GM23338 (cell line): ENCODE measurements around the gene AQP12B.

Source experiments
- CREB1 ChIP-seq: fragments of 250-450 bp; sonication (Bioruptor Pico); IDR thresholded peaks from 2 replicates; pipeline ENCODE4 v1.5.0; 2020; ENCODE audit warnings: low read depth, mild to moderate bottlenecking, moderate library complexity
- CTCF ChIP-seq, 2 experiments: fragments of 200-600 bp in 1 of 2; sonication (generic) in 1 of 2; conservative IDR thresholded peaks; 2 replicates each; pipeline versions ENCODE4 v1.5.1 to v1.6.1; 2016 to 2017; ENCODE audit warnings: antibody characterized with exemption in 2 of 2, low read depth in 2 of 2, mild to moderate bottlenecking in 2 of 2, moderate library complexity in 1 of 2
- EZH2 ChIP-seq: fragments of 200-600 bp; sonication (generic); IDR thresholded peaks from one replicate; pipeline ENCODE4 v1.8.0; 2017; ENCODE audit warnings: antibody characterized with exemption, mild to moderate bottlenecking, low read depth; ENCODE audit not compliant: unreplicated experiment
- EZH2phosphoT487 ChIP-seq: fragments of 200-600 bp; sonication (generic); IDR thresholded peaks from one replicate; pipeline ENCODE4 v1.8.1; 2018; ENCODE audit warnings: antibody characterized with exemption; ENCODE audit not compliant: unreplicated experiment
- JUNB ChIP-seq: IDR thresholded peaks from one replicate; pipeline ENCODE4 v1.6.1; 2016; ENCODE audit warnings: antibody characterized with exemption; ENCODE audit not compliant: unreplicated experiment
- NANOG ChIP-seq: IDR thresholded peaks from 2 replicates; pipeline ENCODE4 v1.6.1; 2016; ENCODE audit warnings: antibody characterized with exemption, borderline replicate concordance
- POLR2AphosphoS5 ChIP-seq: IDR thresholded peaks from 2 replicates; pipeline ENCODE4 v1.6.1; 2016; ENCODE audit warnings: antibody characterized with exemption, low read depth
- REST ChIP-seq: IDR thresholded peaks from one replicate; pipeline ENCODE4 v1.6.1; 2018; ENCODE audit warnings: antibody characterized with exemption; ENCODE audit not compliant: unreplicated experiment
- STAT1 ChIP-seq: IDR thresholded peaks from one replicate; pipeline ENCODE4 v1.6.1; 2016; ENCODE audit warnings: antibody characterized with exemption; ENCODE audit not compliant: unreplicated experiment
- ZNF331 ChIP-seq: fragments of 250-450 bp; sonication (Bioruptor Pico); IDR thresholded peaks from 2 replicates; pipeline ENCODE4 v1.5.0; 2020; ENCODE audit warnings: low read depth, mild to moderate bottlenecking, moderate library complexity
- TF ChIP-seq, protein P1 (sequence below): IDR thresholded peaks from 2 replicates; pipeline ENCODE4 v1.6.1; 2016; ENCODE audit warnings: antibody characterized with exemption

- TF ChIP-seq CTCF (conservative IDR thresholded peaks at IDR 0.05; ENCODE audit: low read depth in 2 of 2) (no peak), POLR2AphosphoS5 (no peak), EZH2 (no peak), EZH2phosphoT487 (no peak), CREB1 (no peak), REST (no peak), JUNB (no peak), STAT1 (no peak), ZNF331 (CRISPR knock-in tag) (no peak), NANOG (no peak)
- TF ChIP-seq, protein P1, sequence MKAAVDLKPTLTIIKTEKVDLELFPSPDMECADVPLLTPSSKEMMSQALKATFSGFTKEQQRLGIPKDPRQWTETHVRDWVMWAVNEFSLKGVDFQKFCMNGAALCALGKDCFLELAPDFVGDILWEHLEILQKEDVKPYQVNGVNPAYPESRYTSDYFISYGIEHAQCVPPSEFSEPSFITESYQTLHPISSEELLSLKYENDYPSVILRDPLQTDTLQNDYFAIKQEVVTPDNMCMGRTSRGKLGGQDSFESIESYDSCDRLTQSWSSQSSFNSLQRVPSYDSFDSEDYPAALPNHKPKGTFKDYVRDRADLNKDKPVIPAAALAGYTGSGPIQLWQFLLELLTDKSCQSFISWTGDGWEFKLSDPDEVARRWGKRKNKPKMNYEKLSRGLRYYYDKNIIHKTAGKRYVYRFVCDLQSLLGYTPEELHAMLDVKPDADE, result no peak
These were observed 24.5 kb upstream of the AQP12B start for GRCh38 chr2:240707043-240707756.
